HUDEP-2 (cell line): ENCODE results near the gene DHRS4L2.
"Not testable (repeated sequence)": the region's sequence is repeated elsewhere in the genome, so short reads cannot be mapped to it uniquely, and the experiment has no call there.

ENCODE experiments used
- DNase-seq, 76 experiments: peaks; one replicate each; lab custom pipeline; 2025; ENCODE audit not compliant: unreplicated experiment in 76 of 76; lab: John Stamatoyannopoulos, UW

The DHRS4L2 gene

GRCh38 chr14:23988607-23989363 lies at the start of gene DHRS4L2:
DHRS4L2 (plus strand) TSS chr14:23988929; CDS start chr14:23988948, 19 bp downstream.
- DNase-seq = peak in 74 of 76 experiments; percentile 37 to 91 (median 82)

GRCh38 chr14:23939607-23940326 lies 49.0 kb upstream of the DHRS4L2 start:
- peak in 4 of 76 experiments; percentile 10 to 26 (median 19) for DNase-seq

GRCh38 chr14:23941230-23941629 lies 47.5 kb upstream of the DHRS4L2 start:
- no peak for DNase-seq

GRCh38 chr14:23941669-23942068 lies 47.1 kb upstream of the DHRS4L2 start:
- no peak for DNase-seq

GRCh38 chr14:23942587-23942986 lies 46.1 kb upstream of the DHRS4L2 start:
- DNase-seq = no peak

GRCh38 chr14:23949069-23949468 lies 39.7 kb upstream of the DHRS4L2 start:
- not testable (repeated sequence) for DNase-seq

GRCh38 chr14:23950411-23951135 lies 38.2 kb upstream of the DHRS4L2 start:
- DNase-seq = peak in 24 of 76 experiments; percentile 2 to 91 (median 38)

GRCh38 chr14:23951136-23951466 lies 37.6 kb upstream of the DHRS4L2 start:
- DNase-seq = not testable (repeated sequence)

GRCh38 chr14:23951590-23952201 lies 37.0 kb upstream of the DHRS4L2 start:
- DNase-seq = no peak

- DNase-seq = not testable (repeated sequence)
Measured at GRCh38 chr14:23953116-23953463, 35.6 kb upstream of the DHRS4L2 start.

GRCh38 chr14:23953464-23954278 lies 35.1 kb upstream of the DHRS4L2 start, which contains the start of gene DHRS4:
DHRS4 (plus strand) TSS chr14:23953770; CDS start chr14:23953789, 19 bp downstream.
- peak in 70 of 76 experiments; percentile 17 to 88 (median 62) for DNase-seq

GRCh38 chr14:23954279-23954614 lies 34.5 kb upstream of the DHRS4L2 start:
- DNase-seq = not testable (repeated sequence)

GRCh38 chr14:23954965-23955364 lies 33.8 kb upstream of the DHRS4L2 start:
- not testable (repeated sequence) for DNase-seq

- DNase-seq = not testable (repeated sequence)
Measured at GRCh38 chr14:23955811-23956210, 32.9 kb upstream of the DHRS4L2 start.

GRCh38 chr14:23957913-23958569 lies 30.7 kb upstream of the DHRS4L2 start:
- DNase-seq = not testable (repeated sequence)

- DNase-seq = not testable (repeated sequence)
Measured at GRCh38 chr14:23960899-23961298, 27.8 kb upstream of the DHRS4L2 start.

GRCh38 chr14:23961704-23962103 lies 27.0 kb upstream of the DHRS4L2 start:
- DNase-seq = not testable (repeated sequence)

- DNase-seq = not testable (repeated sequence)
Measured at GRCh38 chr14:23969130-23969480, 19.6 kb upstream of the DHRS4L2 start.

GRCh38 chr14:23969481-23970282 lies 19.0 kb upstream of the DHRS4L2 start:
- peak in 14 of 76 experiments; percentile 0 to 36 (median 22) for DNase-seq
